ENCODE measurements around the gene GATA5.

DNA sequence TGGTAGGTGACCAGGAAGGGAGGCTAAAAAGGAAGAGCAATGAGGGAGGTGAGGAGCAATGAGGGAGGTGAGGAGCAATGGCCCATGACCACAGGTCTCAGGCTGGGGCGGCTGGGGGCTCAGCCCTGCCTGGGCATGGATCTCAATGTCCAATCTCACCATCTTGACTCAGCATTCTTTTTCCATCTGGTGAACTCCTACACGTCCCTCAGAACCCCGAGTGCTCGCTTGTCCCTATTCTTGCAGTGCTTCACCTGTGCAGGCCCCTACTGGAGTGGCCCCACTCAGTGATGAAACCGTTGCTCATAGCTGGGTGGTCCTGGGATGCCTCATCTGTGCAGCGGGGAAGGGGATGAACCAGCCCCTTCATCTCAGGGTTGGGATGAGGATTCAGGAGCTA, 31.5 kb downstream of the GATA5 start:
- TF ChIP-seq POLR2A (IDR thresholded peaks at IDR 0.05) (no peak), CTCF (IDR thresholded peaks at IDR 0.05) (no peak)

Data from uterus (tissue), 2 donors.